Endothelial cell of umbilical vein (primary cell): Measurements from ENCODE around the gene EFHC1. TPM values are rescaled to one million over a fixed set of nuclear protein-coding genes. Genes with fewer than 3 reads are reported as not detected.

Source experiments
- BruUV-seq: library from RNA; stranded (reverse); fragments of 400-500 nt; replicated peaks from 2 replicates; lab custom pipeline; 2021; lab: Mats Ljungman, UMichigan
- CTCF ChIA-PET: fragments of 300-600, 350-600 bp; sonication (Branson Sonifier 250); formaldehyde crosslinking; loops from one replicate; lab custom pipeline; 2021; ENCODE audit warnings: antibody characterized with exemption, inconsistent platforms; lab: Charles Lee
- POLR2A ChIA-PET: fragments of 300-600, 350-600 bp; sonication (Branson Sonifier 250); formaldehyde crosslinking; loops from one replicate; lab custom pipeline; 2021; ENCODE audit warnings: antibody characterized with exemption, inconsistent platforms; lab: Charles Lee
- DNase-seq: peaks from one replicate; pipeline ENCODE4 v3.0.0-alpha.2; 2011; ENCODE audit warnings: low read depth, low spot score
- FAIRE-seq: peaks from 2 replicates; lab custom pipeline; 2011; peaks lifted over from hg19 to GRCh38; lab: Jason Lieb, UNC
- H2AFZ ChIP-seq: 2 replicates; pipeline ENCODE4 v1.6.0; 2012; ENCODE audit warnings: low read depth, low read length, control low read depth, inconsistent platforms
- H3K27ac ChIP-seq: 2 replicates; pipeline ENCODE4 v1.5.1; 2011; ENCODE audit warnings: low read depth, mild to moderate bottlenecking, control low read depth, low read length, moderate library complexity; ENCODE audit not compliant: insufficient read depth
- H3K27me3 ChIP-seq, 2 experiments: 2 replicates each; pipeline versions ENCODE4 v1.6.0 to v1.6.1; 2011; ENCODE audit warnings: low read length in 2 of 2, mixed read lengths in 1 of 2; ENCODE audit not compliant: control insufficient read depth in 2 of 2, insufficient read depth in 2 of 2
- H3K36me3 ChIP-seq, 2 experiments: 2 replicates in 1 of 2; 3 replicates in 1 of 2; pipeline ENCODE4 v1.5.1; 2011; ENCODE audit warnings: low read length in 2 of 2, mild to moderate bottlenecking in 1 of 2, moderate library complexity in 1 of 2; ENCODE audit not compliant: control insufficient read depth in 2 of 2, insufficient read depth in 2 of 2; ENCODE audit errors: extremely low read depth in 1 of 2
- H3K4me1 ChIP-seq: 3 replicates; pipeline ENCODE4 v1.5.1; 2011; ENCODE audit warnings: mild to moderate bottlenecking, low read length; ENCODE audit not compliant: control insufficient read depth, insufficient read depth; ENCODE audit errors: extremely low read depth
- H3K4me2 ChIP-seq: 2 replicates; pipeline ENCODE4 v1.6.1; 2011; ENCODE audit warnings: low read length, control low read depth, mixed read lengths; ENCODE audit not compliant: insufficient read depth
- H3K4me3 ChIP-seq, 3 experiments: fragments of 200-600 bp in 1 of 3; sonication (generic), shearing (Covaris generic) in 1 of 3; replicated peaks in 1 of 3; 2 replicates each; pipeline ENCODE4 v1.5.1; 2011 to 2016; ENCODE audit warnings: control low read depth in 3 of 3, low read length in 3 of 3, mild to moderate bottlenecking in 2 of 3, inconsistent platforms in 1 of 3, low read depth in 1 of 3, moderate library complexity in 1 of 3; ENCODE audit not compliant: insufficient read depth in 1 of 3
- H3K79me2 ChIP-seq: 2 replicates; pipeline ENCODE4 v1.6.0; 2012; ENCODE audit warnings: low read length, inconsistent platforms; ENCODE audit not compliant: control insufficient read depth, insufficient read depth
- H3K9ac ChIP-seq: replicated peaks from 2 replicates; pipeline ENCODE3; 2011; ENCODE audit warnings: low read length, control low read depth; ENCODE audit not compliant: insufficient read depth; ENCODE audit errors: extremely low read depth
- H3K9me1 ChIP-seq: replicated peaks from 3 replicates; pipeline ENCODE4 v1.6.0; 2011; ENCODE audit warnings: mild to moderate bottlenecking, low read length; ENCODE audit not compliant: control insufficient read depth, insufficient read depth; ENCODE audit errors: extremely low read depth
- H3K9me3 ChIP-seq: replicated peaks from 2 replicates; pipeline ENCODE4 v1.5.1; 2012; ENCODE audit warnings: low read length, inconsistent platforms; ENCODE audit not compliant: control insufficient read depth, insufficient read depth
- H4K20me1 ChIP-seq: replicated peaks from 2 replicates; pipeline ENCODE3; 2011; ENCODE audit warnings: mild to moderate bottlenecking, low read length; ENCODE audit not compliant: control insufficient read depth, insufficient read depth; ENCODE audit errors: extremely low read depth
- CTCF ChIP-seq, 2 donors: IDR thresholded peaks; 1 replicate in 1 of 2; 2 replicates in 1 of 2; pipeline ENCODE4 v1.5.1; 2011; ENCODE audit warnings: low read length in 2 of 2, mild to moderate bottlenecking in 2 of 2, moderate library complexity in 2 of 2, control low read depth in 1 of 2, inconsistent platforms in 1 of 2, low read depth in 1 of 2; ENCODE audit not compliant: insufficient read depth in 1 of 2; ENCODE audit errors: extremely low read depth in 1 of 2
- EZH2 ChIP-seq: IDR thresholded peaks from 2 replicates; pipeline ENCODE4 v1.6.1; 2012; ENCODE audit warnings: borderline replicate concordance, low read depth, mild to moderate bottlenecking, moderate library complexity, low read length, inconsistent platforms; ENCODE audit not compliant: severe bottlenecking
- FOS ChIP-seq: IDR thresholded peaks from 2 replicates; pipeline ENCODE4 v1.6.1; 2011; ENCODE audit warnings: mild to moderate bottlenecking, low read length, moderate library complexity, borderline replicate concordance; ENCODE audit not compliant: insufficient read depth
- GATA2 ChIP-seq: IDR thresholded peaks from 2 replicates; pipeline ENCODE4 v1.7.0; 2011; ENCODE audit warnings: low read depth, mild to moderate bottlenecking, moderate library complexity, mixed read lengths, low read length; ENCODE audit not compliant: insufficient read length, insufficient read depth
- JUN ChIP-seq: IDR thresholded peaks from 2 replicates; pipeline ENCODE4 v1.6.1; 2011; ENCODE audit warnings: borderline replicate concordance, low read depth; ENCODE audit not compliant: insufficient read length, insufficient read depth
- MAX ChIP-seq: IDR thresholded peaks from 2 replicates; pipeline ENCODE4 v1.6.1; 2011; ENCODE audit not compliant: insufficient read depth, insufficient read length
- MYC ChIP-seq: IDR thresholded peaks from one replicate; pipeline ENCODE4 v1.6.1; 2011; ENCODE audit warnings: mild to moderate bottlenecking, low read depth, low read length
- POLR2A ChIP-seq: IDR thresholded peaks from 2 replicates; pipeline ENCODE4 v1.6.1; 2012; ENCODE audit warnings: low read depth, mild to moderate bottlenecking, control low read depth, low read length
- POLR2AphosphoS5 ChIP-seq: IDR thresholded peaks from 2 replicates; pipeline ENCODE4 v1.6.1; 2012; ENCODE audit warnings: low read depth, mild to moderate bottlenecking, control low read depth, low read length, moderate library complexity; ENCODE audit not compliant: insufficient read depth
- dilution Hi-C: fragments of 300-500 bp; cut with MboI; formaldehyde crosslinking; loops from one replicate; pipeline ENCODE4 v1.15.0; 2019; ENCODE audit warnings: low sequenced_read_pairs; ENCODE audit not compliant: extremely low pct_ligation_motif_present
- intact Hi-C: fragments of 100-400 bp; cut with micrococcal nuclease; formaldehyde crosslinking; loops from one replicate; pipeline ENCODE4 v1.10.0; 2022
- polyA plus RNA-seq, 4 experiments: library from polyadenylated mRNA; depleted of rRNA in 3 of 4; stranded (reverse) in 3 of 4; unstranded in 1 of 4; fragments of >200 nt; gene quantifications; 2 replicates each; pipeline versions ENCODE4 v1.2.1 to v1.2.3, GENCODE V29; 2011 to 2012; ENCODE audit warnings: missing spikeins in 1 of 4
- total RNA-seq: library from RNA; stranded (reverse); gene quantifications from 2 replicates; pipeline ENCODE4 v1.2.3, GENCODE V29; 2021

EFHC1 gene
- total and polyA plus RNA-seq, 2 donors (not counting 3 experiments of a cell fraction or from before 2014, with no cell fraction given): 14.6 to 17.6 TPM

- Histone ChIP-seq H3K9me1 (no peaks in the 10 kb centered on the region), H3K27ac (no peak overlapping the region), H3K79me2 (no peaks in the 10 kb centered on the region), H3K36me3 (no peaks in the 10 kb centered on the region), H3K9ac (no peak overlapping the region), H3K4me3 (no peak overlapping the region), H2AFZ (no peak overlapping the region), H3K9me3 (no peaks in the 10 kb centered on the region), H3K4me1 (peaks cover 19% of the 10 kb centered on the region), H4K20me1 (no peaks in the 10 kb centered on the region), H3K4me2 (no peak overlapping the region), H3K27me3 (no peaks in the 10 kb centered on the region)
- TF ChIP-seq MAX (no peak), MYC (no peak), POLR2AphosphoS5 (no peak), CTCF (IDR thresholded peaks at IDR 0.05; ENCODE audit: extremely low read depth in 1 of 2, insufficient read depth in 1 of 2, low read depth in 1 of 2, low read length in 2 of 2) (no peak), FOS (no peak), EZH2 (no peak), POLR2A (no peak), GATA2 (no peak), JUN (no peak)
- ChIA-PET POLR2A (no interaction called here), CTCF (no interaction called here)
- no peak for DNase-seq
- no TSS peak for BruUV-seq
- FAIRE-seq: no peak
- intact Hi-C loops (loop anchor here (10.0 kb wide), 1 partner anchor 473 kb away; no protein-coding TSS in a partner anchor), dilution Hi-C loops (loop anchor here (25.0 kb wide), 1 partner anchor 125 kb away; no protein-coding TSS in a partner anchor)
These were observed 8.2 kb upstream of the EFHC1 start for GRCh38 chr6:52411911-52412310.
